ENCODE data around the gene DICER1.
"Not testable (repeated sequence)": the region's sequence is repeated elsewhere in the genome, so short reads cannot be mapped to it uniquely, and the experiment has no call there.

Gene DICER1

GRCh38 chr14:95183532-95184412 is 26.4 kb upstream of the DICER1 start:
- peak; percentile 69 for DNase-seq

GRCh38 chr14:95183082-95183481 is 25.8 kb upstream of the DICER1 start:
- no peak for DNase-seq

DNA sequence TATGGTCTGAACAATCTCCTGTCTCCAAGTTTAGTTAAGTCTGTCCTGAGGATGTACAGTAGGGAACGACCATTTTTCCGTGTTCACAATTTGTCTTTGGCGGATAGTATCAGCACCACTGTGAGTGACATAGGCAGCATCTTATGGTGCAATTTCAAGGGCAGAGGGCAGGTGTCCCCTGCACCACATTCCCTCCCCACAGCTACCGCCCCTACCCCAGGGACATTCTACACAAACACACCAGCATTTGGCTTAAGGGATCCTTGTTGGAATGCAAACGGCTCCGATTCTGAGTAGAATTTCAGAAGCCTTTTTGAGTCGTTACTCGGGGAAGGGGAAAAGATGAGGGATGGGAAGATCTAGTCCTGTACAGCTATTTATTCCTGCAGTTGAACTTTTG is 25.1 kb upstream of the DICER1 start:
- DNase-seq = no peak

- DNase-seq = no peak
These were observed 23.8 kb upstream of the DICER1 start for GRCh38 chr14:95180966-95181741.

GRCh38 chr14:95175670-95176069 is 18.3 kb upstream of the DICER1 start:
- DNase-seq = not testable (repeated sequence)

DNA sequence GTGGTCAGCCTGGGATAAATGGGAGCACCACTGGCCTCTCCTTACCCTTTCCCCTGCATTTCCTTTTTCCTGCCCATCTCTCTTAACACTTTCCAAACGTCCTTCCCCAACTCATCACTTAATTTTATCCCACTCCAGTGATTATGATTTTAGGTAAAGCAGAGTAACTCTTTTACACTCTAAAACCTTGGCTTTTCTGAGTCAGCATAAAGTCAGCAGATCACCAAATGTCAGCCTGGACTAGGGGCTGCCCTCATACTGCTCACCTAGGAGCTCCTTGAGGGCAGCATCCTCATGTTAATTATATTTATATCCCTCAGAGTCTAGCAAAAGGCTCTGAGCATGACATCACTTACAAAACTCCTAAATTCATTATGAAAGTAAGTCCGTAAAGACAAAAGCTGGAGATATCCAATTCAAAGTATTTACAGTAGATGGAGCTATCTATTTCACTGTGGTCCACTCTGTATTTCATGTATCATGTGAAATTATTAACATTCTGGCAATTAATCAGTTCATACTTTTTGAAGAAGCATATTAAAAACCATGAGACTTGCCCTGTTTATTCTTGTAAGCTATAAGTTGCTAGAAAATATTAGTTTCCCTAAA is 17.0 kb upstream of the DICER1 start:
- DNase-seq = peak; percentile 26

DNA sequence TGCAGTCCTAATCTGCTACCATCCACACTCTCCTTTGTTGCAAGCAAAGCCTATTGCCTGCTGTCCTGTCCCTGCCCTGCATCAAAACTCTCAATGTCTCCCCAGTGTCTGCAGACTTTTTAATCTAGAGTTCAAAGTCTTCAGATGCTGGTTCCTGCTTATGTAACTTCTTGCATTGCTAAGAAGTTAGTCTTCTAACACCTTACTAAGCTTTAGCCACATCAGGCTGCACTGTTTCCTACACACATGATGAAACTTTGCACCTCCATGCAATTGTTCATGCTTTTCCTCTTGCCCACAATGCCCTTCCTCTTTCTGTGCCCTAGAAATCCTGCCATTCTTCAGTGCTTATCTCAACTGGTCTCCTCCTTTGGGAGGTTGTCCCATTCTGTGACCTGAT is 16.2 kb upstream of the DICER1 start:
- DNase-seq = no peak

DNA sequence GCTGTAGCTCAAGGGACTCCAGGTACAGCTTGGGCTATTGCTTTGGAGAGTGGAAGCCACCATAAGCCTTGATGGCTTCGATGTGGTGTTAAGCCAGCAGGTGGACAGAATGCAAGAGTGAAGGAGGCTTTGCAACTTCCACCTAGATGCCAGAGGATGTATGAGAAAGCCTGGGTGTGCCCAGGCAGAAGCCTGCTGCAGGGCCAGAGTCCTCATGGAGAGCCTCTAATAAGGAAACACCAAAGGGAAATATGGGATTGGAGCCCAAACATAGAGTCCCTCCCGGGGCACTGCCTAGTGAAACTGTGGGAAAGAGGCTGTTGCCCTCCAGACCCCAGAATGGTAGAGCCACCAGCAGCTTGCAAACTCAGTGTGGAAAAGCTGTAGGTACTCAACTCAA is 9.8 kb upstream of the DICER1 start:
- DNase-seq = no peak

- no peak for DNase-seq
These were observed 8.2 kb upstream of the DICER1 start for GRCh38 chr14:95165517-95165916.

DNA sequence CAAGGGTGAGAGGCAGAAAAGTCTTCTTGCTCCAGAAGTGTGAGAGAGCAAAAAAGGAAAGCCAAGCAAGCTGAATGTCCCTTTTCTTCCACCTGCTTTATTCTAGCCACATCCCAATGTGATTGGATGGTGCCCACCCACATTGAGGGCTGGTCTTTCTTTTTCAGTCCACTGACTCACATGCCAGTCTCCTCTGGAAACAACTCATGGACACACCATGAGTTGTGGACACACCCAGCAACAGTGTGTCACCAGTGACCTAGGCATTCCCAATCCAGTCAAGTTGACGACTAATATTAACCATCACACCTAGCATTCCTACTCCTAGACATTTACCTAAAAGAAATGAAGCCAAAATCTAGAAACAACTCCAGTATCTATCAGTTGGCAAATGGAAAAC is 7.2 kb upstream of the DICER1 start:
- no peak for DNase-seq

DNA sequence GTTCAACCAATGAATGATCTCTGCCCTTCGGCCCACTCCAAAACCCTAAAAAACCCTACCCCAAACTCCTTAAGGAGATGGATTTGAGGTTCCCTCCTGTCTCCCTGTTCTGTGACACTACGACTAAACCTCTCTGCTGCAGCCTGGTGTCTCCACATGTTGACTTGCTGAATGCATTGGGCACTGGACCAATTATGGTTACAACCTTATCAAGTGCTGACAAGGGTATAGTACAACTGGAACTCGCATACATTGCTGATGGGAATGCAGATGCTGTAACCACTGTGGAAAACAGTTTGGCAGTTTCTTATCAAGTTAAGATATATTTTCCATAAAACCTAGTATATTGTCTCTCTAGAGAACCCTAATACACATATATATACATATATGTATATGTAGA is 6.3 kb upstream of the DICER1 start:
- DNase-seq = no peak

DNA sequence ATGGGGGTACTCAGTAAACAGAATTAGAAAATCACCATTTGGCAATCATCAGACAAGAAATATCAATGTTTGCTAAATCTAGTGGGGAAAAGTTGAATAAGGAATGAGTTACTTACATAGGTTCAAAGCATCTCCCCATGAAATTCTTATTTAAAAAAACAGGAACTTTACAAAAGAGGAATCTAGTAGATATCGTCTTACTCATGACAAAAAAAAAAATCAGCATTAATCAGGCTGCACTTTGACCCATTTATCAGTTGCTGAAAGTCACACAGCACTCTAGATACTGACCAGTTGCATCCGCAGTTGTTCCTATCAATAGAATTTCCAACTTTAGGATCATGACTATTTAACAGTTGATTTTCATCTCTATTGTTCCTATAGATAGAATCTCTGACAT is 5.8 kb upstream of the DICER1 start:
- no peak for DNase-seq

DNA sequence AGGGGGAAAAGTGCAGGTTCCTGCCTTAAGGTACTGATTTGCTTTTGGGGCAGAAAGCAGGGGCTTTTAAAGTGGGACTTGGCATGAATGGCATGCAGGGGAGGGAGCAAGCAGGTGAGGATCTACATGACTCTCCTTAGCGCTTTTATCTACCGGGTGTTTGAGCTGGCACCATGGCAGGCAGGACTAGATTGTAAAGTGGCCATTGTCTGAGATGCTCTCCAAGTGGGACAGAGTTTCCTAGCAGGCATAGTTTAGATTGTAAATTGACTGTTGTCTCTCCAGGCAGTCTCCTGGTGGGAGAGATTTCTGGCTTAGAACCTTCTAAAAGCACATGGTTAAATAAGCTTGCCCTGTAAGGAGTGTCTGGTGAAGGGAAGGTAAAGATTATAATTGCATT is 5.3 kb upstream of the DICER1 start:
- DNase-seq = no peak

DNA sequence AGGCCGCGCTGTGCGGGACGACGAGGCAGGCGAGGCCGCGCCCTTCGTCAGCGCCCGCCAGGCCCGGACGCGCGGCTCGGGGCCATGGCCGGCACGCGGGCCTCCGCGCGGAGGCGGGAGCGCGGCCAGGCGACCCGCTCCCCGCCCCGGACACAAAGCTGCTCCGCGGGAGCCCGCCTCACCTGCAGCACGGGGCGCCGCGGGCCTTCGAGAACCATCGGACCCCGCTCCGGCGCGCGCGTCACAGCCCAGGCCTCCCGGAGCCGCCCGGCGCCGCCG is 342 bp downstream of the DICER1 start:
- DNase-seq = no peak

DNA sequence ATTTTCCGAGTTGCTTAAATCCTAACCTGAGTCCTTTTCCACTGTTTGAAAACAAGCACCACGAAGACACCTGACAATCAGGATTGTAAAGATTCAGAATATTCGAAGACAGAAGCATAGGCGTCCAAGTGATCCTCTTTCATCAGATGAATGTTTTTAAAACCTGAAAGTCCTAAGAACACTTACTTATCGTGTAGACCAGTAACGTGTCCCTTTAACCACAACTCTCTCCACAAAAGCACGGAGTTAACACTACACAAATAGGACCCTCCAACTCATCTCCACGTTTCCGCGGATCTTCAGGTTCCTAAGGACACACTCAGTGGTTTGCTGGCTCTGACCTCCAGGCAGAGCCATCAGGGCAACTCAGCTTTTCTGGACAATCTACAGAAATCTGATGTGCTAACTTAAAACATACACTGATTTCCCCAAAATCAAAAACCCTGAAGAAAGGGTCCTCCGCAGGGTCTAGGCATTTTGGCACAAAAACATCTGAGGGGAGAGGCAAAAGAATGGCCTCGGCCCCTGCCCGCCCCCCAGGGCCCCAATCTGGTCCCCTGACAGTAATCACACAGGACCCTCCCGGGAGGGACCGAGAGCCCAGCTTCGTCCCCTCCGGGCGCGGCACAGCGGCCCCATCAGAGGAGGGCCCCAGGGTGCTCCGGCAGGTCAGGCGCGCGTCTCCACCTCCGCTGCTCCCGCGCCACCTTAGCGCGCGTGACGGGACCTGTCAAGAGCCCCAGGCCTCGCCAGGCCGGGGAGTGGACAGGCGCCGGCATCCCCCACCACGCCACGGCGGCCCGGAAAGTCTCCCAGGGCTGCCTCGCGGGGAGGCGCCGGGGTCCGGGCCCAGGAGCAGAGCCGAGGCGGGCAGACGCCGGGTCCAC is 925 bp downstream of the DICER1 start:
- DNase-seq = peak; percentile 31

- DNase-seq = no peak
These were observed 2.3 kb downstream of the DICER1 start for GRCh38 chr14:95155045-95155444.

GRCh38 chr14:95153866-95154265 is 3.5 kb downstream of the DICER1 start:
- no peak for DNase-seq

DNA sequence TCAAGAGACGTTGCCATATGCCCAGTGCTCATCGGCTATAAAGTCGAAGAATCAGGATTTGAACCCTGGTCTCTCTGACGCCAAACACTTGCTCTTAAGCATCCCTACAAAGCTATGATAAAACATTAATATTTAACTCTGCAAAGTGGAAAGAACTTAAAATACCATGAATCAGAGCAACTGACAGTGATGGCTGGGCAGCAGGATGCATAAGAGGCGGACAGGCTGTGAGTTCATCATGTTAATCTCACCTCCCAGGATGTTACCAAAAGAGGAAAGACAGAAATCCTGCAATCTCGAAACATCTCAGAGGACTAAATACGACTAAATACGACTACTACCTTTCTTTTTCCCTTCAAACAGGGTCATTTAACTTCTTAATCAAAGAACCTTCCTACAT is 5.8 kb downstream of the DICER1 start:
- DNase-seq = no peak

DNA sequence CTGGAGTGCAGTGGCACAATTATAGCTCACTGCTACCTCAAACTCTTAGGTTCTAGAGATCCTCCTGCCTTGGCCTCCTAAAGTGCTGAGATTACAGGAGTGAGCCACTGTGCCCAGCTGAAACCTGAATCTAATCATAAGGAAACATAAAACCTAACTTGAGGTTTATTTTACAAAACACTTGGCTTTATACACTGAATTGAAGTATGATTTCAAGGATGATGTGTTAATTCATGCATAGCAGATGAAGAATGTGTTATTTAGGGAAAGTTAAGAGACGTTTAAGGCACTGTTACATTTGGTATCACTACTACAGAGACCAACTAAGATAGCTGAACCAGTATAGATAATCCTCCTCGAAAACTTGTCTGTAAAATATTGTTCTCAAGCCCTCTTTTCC is 6.4 kb downstream of the DICER1 start:
- DNase-seq = no peak

DNA sequence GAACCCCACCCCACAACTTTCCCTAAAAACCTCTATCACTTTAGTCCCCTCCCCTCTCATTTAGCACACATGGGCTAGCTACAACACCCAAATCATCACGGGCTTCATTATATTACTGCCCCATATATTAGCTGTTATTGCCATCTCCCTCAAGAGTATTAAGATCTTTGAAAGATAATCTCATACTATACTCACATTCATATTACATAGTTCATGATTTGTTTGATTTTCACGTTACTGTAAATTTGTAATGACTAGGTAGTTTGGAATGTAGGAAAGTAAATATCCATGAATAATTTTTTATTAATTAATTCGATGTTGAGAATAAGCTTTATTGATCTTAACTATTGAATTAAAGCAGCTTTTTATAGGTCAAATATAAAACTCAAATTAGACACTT is 7.9 kb downstream of the DICER1 start:
- no peak for DNase-seq

DNA sequence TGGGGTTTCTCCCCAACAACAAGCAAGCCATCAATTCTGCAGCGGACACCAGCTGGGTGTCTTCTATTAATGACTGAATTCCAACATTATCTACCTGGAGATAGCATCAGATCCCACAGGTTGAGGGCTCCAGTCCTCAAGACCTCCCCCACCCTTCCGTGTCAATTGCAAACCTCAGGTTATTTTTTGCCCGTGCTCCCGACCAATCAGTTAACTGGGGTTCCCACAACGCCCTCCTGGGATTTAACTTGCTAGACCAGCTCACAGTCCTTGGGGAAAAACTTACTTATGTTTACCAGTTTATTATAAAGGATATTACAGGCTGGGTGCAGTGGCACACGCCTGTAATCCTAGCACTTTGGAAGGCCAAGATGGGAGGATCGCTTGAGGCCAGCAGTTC is 9.7 kb downstream of the DICER1 start:
- DNase-seq = no peak

- DNase-seq = no peak
These were observed 11.1 kb downstream of the DICER1 start for GRCh38 chr14:95146079-95146771.

Data from fibroblast of skin of right biceps (primary cell).